GM19397 (cell line): ENCODE measurements around the gene ISLR2.

Source experiments
- ATAC-seq: cut with Tn5 transposase; IDR thresholded peaks from one replicate; pipeline ENCODE4 v1.9.1; 2021; ENCODE audit warnings: mild to moderate bottlenecking, moderate library complexity; ENCODE audit not compliant: unreplicated experiment

Gene ISLR2

DNA sequence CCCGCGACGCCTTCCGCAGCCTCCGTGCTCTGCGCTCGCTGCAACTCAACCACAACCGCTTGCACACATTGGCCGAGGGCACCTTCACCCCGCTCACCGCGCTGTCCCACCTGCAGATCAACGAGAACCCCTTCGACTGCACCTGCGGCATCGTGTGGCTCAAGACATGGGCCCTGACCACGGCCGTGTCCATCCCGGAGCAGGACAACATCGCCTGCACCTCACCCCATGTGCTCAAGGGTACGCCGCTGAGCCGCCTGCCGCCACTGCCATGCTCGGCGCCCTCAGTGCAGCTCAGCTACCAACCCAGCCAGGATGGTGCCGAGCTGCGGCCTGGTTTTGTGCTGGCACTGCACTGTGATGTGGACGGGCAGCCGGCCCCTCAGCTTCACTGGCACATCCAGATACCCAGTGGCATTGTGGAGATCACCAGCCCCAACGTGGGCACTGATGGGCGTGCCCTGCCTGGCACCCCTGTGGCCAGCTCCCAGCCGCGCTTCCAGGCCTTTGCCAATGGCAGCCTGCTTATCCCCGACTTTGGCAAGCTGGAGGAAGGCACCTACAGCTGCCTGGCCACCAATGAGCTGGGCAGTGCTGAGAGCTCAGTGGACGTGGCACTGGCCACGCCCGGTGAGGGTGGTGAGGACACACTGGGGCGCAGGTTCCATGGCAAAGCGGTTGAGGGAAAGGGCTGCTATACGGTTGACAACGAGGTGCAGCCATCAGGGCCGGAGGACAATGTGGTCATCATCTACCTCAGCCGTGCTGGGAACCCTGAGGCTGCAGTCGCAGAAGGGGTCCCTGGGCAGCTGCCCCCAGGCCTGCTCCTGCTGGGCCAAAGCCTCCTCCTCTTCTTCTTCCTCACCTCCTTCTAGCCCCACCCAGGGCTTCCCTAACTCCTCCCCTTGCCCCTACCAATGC lies 45.1 kb downstream of the ISLR2 start:
- no peak for ATAC-seq

DNA sequence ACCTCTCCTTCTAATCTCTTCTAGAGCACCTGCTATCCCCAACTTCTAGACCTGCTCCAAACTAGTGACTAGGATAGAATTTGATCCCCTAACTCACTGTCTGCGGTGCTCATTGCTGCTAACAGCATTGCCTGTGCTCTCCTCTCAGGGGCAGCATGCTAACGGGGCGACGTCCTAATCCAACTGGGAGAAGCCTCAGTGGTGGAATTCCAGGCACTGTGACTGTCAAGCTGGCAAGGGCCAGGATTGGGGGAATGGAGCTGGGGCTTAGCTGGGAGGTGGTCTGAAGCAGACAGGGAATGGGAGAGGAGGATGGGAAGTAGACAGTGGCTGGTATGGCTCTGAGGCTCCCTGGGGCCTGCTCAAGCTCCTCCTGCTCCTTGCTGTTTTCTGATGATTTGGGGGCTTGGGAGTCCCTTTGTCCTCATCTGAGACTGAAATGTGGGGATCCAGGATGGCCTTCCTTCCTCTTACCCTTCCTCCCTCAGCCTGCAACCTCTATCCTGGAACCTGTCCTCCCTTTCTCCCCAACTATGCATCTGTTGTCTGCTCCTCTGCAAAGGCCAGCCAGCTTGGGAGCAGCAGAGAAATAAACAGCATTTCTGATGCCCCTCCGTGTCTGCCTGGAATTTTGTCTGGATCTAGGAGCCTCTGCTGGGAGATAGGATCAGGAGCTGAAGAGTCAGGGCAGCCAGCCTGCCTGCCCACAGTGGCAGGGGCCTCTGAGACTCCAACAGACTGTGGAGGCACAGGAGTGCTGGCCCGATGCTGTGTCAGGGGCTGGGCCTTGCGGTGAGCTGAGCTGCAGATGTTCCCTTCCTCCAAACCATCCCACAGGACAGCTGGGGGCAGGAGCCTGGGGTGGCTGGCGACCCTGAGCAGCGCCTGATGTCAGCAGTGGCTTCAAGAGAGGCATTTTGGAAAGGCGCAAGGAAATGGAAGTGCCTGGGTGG lies 46.2 kb downstream of the ISLR2 start:
- no peak for ATAC-seq

DNA sequence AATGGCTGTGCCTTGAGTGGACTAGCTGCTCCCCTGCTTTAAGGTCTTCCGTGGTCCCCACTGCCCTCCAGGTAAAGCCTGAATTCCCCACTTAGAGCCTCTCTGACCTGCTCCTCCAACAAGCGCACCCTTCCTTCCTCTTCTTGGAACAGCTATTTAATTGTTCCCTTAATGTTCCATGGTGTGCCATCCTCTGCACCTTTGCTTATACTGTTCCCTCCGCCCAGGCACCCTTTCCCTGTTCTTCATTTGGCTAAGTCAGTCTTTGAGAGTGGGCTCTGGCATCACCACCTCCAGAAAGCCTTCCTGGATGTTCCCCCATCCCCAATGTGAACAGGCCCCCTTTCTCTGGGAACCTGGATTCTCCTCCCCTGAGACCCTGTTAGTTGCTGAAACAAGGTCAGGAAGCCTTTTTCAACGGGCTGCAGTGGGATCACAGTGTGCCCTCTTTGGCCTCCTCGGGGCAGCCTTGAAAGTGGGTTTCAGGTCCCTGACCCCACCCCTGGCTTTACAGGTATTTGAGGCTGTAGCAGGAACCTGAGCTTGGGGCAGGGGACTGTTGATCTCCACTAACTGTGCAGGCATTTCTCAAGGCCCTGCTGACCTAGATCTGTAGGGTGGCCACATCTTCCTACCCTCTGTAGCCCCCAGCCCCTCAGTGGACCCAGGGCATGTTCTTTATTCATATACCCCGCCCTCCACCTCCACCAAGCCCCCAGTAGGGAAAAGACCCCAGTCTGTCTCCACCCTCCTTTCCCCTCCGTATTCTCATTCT lies 48.1 kb downstream of the ISLR2 start:
- no peak for ATAC-seq

DNA sequence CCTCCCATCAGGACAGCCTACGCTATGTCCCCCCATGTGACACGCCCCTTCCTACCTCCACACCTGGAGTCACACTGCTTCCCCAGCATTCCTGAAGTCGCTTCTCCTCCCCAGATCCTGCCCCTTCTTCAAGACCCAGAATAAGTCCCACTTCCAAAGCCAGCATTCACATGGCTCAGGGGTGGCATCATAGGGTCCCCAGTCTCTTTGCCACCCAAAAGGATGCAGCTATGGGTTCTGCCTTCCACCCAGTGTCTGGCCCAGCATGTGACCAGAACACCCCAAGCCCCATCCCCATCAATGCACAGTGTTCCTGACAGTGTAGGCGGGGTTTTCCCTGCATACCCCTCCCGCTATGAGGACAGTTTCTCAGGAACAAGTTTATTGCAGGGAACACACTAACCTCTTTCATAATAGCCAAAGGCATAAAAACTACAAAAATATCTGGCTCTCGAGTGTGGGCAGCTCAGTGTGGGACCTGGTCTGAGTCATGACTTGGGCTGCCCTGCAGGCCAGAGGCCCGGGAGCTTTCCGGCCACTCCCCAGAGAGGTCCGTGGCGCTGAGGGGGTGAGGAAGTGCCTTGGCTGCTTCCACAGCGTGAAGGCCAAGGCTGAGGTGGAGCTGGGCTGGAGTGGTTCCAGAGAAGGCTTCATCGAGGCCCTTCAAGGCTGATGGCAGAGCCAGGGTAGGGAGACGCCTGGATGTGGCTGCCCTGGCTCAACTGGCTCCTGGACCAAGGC lies 48.9 kb downstream of the ISLR2 start:
- ATAC-seq, result no peak

DNA sequence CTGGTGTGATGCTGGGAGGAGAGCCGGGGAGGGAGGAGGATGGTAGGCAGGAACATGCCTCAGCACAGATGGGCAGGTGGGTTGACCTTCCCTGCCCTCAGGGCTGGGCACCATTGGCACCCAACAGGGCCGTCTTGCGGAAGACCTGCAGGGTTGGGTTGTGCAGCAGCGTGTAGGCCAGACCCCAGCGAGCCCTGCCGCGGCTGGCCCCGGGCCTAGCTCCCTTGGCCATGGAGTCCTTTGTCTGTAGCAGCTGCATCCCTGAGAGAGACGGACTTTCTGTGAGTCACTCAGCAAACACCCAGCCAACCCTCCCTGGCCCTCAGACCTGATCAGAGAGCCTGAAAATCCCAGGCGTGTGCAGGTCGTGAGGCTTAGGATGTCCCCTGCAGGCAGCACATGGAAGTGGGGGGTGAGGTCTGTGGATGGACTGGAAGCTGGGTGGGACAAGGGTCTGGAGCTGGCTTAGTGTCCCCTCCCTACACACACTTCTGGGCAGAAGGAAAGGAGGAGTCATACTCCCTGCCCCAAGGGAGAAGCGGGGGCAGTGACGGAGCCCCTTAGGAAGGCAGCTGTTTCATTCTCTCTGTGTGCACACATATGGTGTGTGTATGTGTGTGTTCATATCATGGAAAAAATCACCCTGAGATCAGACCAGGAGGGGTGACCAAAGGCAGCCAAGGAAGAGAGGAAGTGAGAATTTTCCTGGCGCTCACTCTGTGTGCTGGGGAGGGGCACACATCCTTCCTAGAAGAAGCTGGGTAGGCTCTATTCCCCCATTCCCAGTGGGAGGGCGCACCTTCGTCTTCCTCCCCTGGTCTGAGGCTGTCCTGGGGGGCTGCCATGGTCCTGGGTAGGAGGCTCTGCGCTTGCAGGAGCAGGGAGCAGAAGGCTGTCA lies 49.8 kb downstream of the ISLR2 start:
- no peak for ATAC-seq

DNA sequence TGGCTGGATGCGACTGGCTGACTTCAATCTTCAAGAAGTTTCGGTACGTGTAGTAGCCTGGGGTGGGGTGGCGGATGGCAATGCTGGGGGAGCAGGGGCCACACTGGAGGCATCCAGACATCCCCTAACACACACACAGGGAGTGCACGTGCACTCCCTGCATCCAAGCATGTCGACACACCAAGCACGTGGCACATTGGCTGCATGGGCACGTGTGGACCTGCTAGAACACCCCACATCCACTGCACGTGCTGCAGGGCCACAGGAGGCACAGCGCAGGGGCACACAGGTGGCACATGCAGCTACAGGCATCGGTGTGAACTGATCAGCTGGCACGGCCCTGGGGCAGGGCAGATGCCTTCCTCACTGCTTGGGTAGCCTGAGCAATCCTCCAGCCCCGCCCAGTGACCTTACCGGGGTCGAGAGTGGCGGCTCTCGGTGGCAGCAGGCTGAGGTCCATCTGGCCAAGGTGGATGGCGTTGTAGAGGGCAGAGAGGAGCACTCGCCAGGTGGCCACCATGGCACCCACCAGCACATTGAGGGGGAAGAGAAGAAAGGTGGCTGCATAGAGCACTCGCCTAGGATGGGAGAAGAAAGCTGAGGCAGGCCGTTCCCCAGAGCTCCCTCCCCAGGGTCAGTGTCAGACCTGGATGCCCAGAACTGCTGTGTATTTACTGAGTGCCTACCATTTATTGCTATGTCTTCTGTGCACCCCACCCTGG lies 50.7 kb downstream of the ISLR2 start:
- ATAC-seq, result no peak

DNA sequence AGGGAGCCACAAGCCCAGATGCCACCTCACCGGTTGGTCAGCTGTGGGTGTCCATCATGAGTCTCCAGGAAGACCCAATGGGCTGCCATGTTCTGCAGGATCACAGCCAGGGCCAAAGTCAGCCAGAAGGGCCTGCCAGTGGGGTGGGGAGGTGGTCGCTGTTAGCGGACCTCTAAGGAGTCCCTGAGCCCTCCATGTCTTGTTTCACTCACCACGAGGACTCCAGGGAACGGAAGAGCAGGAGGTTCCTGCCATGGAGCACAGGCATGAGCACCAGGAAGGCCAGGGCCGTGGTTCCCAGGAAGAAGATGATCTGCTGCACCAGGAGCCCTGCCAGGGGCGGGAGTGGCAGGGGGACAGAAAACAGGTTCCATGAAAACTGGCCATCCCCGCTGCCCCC lies 51.7 kb downstream of the ISLR2 start:
- no peak for ATAC-seq

DNA sequence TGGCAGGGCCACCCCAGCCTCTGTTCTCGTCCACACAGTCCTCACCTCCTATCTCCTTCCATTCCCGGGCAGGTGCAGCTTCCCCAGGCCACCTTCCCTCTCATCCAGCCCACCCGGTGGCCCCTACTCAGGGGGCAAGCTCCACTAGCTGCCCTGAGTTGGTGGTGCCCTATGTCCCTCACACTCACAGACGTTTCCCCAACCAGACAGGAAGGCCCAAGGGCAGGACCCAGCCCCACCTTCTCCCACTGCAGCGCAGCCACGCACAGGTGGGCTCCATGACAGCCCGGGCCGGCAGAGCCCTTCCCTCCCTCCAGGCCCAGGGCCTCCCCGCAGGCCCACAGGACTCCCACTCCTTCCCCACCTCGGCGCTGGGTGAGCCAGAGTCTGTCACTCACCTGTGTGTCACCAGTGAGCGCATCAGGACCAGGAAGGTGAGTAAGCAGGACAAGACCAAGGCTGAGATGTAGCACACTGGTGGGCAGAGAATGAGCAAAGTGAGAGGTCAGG lies 54.3 kb downstream of the ISLR2 start:
- ATAC-seq, result no peak

DNA sequence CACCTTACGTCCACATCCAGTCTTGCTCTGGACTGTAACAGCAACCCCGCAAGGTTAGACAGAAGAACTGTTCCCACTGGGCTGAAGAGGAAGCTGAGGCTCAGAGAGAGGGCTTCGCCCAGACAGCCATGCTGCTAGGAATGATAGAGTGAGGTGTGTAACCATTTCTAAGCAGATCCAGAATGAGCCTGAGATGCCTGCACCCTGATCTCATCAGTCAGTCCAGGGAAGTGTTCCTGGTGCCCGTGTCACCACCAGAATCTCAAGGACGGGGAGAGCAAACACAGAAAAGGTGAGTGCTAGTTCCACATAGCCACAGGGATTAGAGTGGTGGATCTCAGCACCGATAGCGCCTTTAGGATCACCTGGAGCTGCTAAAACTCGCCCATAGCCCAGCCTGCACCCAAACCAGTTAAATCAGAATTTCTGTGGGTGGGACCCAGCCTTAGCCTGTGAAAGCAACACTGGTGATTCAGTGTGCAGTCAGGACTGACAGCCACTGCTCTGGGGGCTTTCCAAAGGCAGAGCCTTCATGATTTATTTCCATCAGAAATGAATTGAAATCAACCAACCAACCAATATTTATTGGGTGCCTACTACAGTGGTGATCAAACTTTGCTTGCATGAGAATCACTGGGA lies 55.4 kb downstream of the ISLR2 start:
- ATAC-seq, result no peak
